Panc1 (cell line): ENCODE results near the gene SCN3B. TPM values are rescaled to one million over a fixed set of nuclear protein-coding genes. Genes with fewer than 3 reads are reported as not detected.

Experiments
- ATAC-seq: fragments of 200-7000 bp; cut with Tn5 transposase; 2 replicates; pipeline ENCODE4 v1.9.1; 2020; ENCODE audit warnings: mild to moderate bottlenecking, moderate library complexity
- BruUV-seq: library from RNA; stranded (reverse); fragments of 400-500 nt; replicated peaks from 2 replicates; lab custom pipeline; 2021; lab: Mats Ljungman, UMichigan
- CTCF ChIA-PET: fragments of 300-600 bp; sonication (Branson Sonifier 250); formaldehyde crosslinking; loops from one replicate; lab custom pipeline; 2022; ENCODE audit warnings: antibody characterized with exemption; lab: Charles Lee
- POLR2A ChIA-PET: fragments of 300-600 bp; sonication (Branson Sonifier 250); formaldehyde crosslinking; loops from one replicate; lab custom pipeline; 2022; ENCODE audit warnings: antibody characterized with exemption; lab: Charles Lee
- DNase-seq: peaks from one replicate; pipeline ENCODE4 v3.0.0-alpha.2; 2010; ENCODE audit warnings: low read depth, low spot score
- H3K27ac ChIP-seq: 2 replicates; pipeline ENCODE4 v1.5.1; 2011; ENCODE audit warnings: mild to moderate bottlenecking, low read length, inconsistent platforms
- H3K27me3 ChIP-seq: fragments of 200-500 bp; sonication (Bioruptor generic); 2 replicates; pipeline ENCODE4 v1.6.0; 2014; ENCODE audit warnings: low read length, inconsistent platforms; ENCODE audit not compliant: control insufficient read depth, insufficient read depth
- H3K36me3 ChIP-seq: fragments of 200-500 bp; sonication (Bioruptor generic); 2 replicates; pipeline ENCODE4 v1.5.1; 2014; ENCODE audit warnings: inconsistent platforms, mild to moderate bottlenecking, low read length, moderate library complexity; ENCODE audit not compliant: control insufficient read depth, insufficient read depth
- H3K4me1 ChIP-seq: 2 replicates; pipeline ENCODE4 v1.5.1; 2011; ENCODE audit warnings: inconsistent platforms, mild to moderate bottlenecking, low read length, moderate library complexity; ENCODE audit not compliant: control insufficient read depth, insufficient read depth
- H3K4me3 ChIP-seq, 2 experiments: 2 replicates each; pipeline ENCODE4 v1.5.1; 2011 to 2012; ENCODE audit warnings: low read depth in 2 of 2, low read length in 2 of 2, mild to moderate bottlenecking in 2 of 2, inconsistent platforms in 1 of 2, moderate library complexity in 1 of 2
- H3K9me3 ChIP-seq: fragments of 200-500 bp; sonication (Bioruptor generic); 2 replicates; pipeline ENCODE4 v1.5.1; 2014; ENCODE audit warnings: low read depth, mild to moderate bottlenecking, inconsistent platforms, low read length, moderate library complexity; ENCODE audit not compliant: control insufficient read depth, insufficient read depth
- POLR2AphosphoS5 ChIP-seq: IDR thresholded peaks from 2 replicates; pipeline ENCODE4 v1.6.1; 2012; ENCODE audit warnings: mild to moderate bottlenecking, low read depth, low read length, moderate library complexity
- SIN3A ChIP-seq: IDR thresholded peaks from 2 replicates; pipeline ENCODE4 v1.6.1; 2012; ENCODE audit warnings: low read depth, mild to moderate bottlenecking, low read length, moderate library complexity, borderline replicate concordance; ENCODE audit not compliant: insufficient read depth
- TCF7L2 ChIP-seq: IDR thresholded peaks from 2 replicates; pipeline ENCODE4 v1.6.1; 2011; ENCODE audit warnings: mild to moderate bottlenecking, low read depth, low read length, inconsistent platforms
- in situ Hi-C: cut with HindIII; loops from 2 replicates; pipeline ENCODE4 v1.10.0; 2016; ENCODE audit warnings: low sequenced_read_pairs, low pct_unique_long_range_greater_than_20kb
- intact Hi-C: fragments of 100-400 bp; cut with micrococcal nuclease; formaldehyde crosslinking; loops from one replicate; pipeline ENCODE4 v1.10.0; 2022; ENCODE audit not compliant: unreplicated experiment
- total RNA-seq: library from RNA; stranded (reverse); gene quantifications from one replicate; pipeline ENCODE4 v1.2.1, GENCODE V29; 2021; ENCODE audit not compliant: unreplicated experiment
- TF ChIP-seq, protein P1 (sequence below): fragments of 450-650 bp; IDR thresholded peaks from 2 replicates; pipeline ENCODE4 v1.5.1; 2017; ENCODE audit warnings: mild to moderate bottlenecking
- TF ChIP-seq, protein P2 (sequence below), 2 experiments: IDR thresholded peaks; 2 replicates each; pipeline ENCODE4 v1.6.1; 2011 to 2012; ENCODE audit warnings: low read depth in 2 of 2, control low read depth in 1 of 2, low read length in 1 of 2, mild to moderate bottlenecking in 1 of 2, moderate library complexity in 1 of 2; ENCODE audit not compliant: insufficient read depth in 1 of 2

The SCN3B gene
- total RNA-seq, 1 experiment from 2014 or later = 0.10 TPM

DNA sequence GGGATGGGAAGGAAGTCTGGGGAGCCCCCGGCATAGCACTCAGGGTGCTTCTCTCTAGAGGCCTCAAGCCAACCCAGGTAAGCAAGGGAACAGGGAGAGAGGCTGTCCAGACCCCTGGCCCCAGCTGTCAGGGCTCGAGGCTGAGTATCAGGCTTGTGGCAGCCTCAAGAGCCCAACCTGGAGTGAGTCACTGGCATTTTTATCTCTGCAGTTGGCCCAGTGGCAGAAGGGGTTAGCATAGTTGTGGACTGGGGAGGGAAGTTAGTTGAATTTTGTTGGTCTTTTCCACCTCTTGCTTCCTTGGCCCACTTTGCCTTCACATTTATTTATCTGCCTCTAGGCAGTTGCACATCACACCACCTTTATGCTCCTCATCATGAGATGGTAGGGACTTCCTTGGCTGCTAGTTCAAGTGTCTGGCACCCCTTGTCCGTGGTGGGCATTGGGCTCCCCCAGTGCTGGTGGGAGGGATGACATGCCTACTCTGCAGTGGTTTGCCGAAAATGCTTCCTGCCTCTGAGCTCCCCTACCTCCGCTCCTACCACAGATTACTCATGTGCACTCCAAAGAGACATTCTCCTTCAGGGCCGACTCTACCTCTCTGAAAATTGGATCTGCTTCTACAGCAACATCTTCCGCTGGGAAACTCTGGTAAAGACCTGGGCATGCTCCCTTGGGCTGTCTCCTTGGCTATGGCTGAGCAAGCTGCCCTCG is 60.1 kb downstream of the SCN3B start:
- ChIA-PET POLR2A (no interaction called here), CTCF (no interaction called here)
- no peak for ATAC-seq
- in situ Hi-C loops (no loop called here), intact Hi-C loops (no loop called here)
- DNase-seq = no peak
- no peak overlapping the region for H3K4me3 ChIP-seq
- no peak overlapping the region for H3K27ac ChIP-seq
- H3K36me3 ChIP-seq = no peaks in the 10 kb centered on the region
- H3K27me3 ChIP-seq = peaks cover 4% of the 10 kb centered on the region; the same call in 1 of the 2 replicates
- TF ChIP-seq TCF7L2 (no peak), SIN3A (no peak), POLR2AphosphoS5 (no peak)
- TF ChIP-seq, protein P1, sequence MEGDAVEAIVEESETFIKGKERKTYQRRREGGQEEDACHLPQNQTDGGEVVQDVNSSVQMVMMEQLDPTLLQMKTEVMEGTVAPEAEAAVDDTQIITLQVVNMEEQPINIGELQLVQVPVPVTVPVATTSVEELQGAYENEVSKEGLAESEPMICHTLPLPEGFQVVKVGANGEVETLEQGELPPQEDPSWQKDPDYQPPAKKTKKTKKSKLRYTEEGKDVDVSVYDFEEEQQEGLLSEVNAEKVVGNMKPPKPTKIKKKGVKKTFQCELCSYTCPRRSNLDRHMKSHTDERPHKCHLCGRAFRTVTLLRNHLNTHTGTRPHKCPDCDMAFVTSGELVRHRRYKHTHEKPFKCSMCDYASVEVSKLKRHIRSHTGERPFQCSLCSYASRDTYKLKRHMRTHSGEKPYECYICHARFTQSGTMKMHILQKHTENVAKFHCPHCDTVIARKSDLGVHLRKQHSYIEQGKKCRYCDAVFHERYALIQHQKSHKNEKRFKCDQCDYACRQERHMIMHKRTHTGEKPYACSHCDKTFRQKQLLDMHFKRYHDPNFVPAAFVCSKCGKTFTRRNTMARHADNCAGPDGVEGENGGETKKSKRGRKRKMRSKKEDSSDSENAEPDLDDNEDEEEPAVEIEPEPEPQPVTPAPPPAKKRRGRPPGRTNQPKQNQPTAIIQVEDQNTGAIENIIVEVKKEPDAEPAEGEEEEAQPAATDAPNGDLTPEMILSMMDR = no peak
- TF ChIP-seq, protein P2, sequence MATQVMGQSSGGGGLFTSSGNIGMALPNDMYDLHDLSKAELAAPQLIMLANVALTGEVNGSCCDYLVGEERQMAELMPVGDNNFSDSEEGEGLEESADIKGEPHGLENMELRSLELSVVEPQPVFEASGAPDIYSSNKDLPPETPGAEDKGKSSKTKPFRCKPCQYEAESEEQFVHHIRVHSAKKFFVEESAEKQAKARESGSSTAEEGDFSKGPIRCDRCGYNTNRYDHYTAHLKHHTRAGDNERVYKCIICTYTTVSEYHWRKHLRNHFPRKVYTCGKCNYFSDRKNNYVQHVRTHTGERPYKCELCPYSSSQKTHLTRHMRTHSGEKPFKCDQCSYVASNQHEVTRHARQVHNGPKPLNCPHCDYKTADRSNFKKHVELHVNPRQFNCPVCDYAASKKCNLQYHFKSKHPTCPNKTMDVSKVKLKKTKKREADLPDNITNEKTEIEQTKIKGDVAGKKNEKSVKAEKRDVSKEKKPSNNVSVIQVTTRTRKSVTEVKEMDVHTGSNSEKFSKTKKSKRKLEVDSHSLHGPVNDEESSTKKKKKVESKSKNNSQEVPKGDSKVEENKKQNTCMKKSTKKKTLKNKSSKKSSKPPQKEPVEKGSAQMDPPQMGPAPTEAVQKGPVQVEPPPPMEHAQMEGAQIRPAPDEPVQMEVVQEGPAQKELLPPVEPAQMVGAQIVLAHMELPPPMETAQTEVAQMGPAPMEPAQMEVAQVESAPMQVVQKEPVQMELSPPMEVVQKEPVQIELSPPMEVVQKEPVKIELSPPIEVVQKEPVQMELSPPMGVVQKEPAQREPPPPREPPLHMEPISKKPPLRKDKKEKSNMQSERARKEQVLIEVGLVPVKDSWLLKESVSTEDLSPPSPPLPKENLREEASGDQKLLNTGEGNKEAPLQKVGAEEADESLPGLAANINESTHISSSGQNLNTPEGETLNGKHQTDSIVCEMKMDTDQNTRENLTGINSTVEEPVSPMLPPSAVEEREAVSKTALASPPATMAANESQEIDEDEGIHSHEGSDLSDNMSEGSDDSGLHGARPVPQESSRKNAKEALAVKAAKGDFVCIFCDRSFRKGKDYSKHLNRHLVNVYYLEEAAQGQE (IDR thresholded peaks at IDR 0.05; ENCODE audit: insufficient read depth in 1 of 2, low read depth in 2 of 2, low read length in 1 of 2) = no peak
- H3K9me3 ChIP-seq = no peaks in the 10 kb centered on the region
- BruUV-seq = no TSS peak
- H3K4me1 ChIP-seq = no peaks in the 10 kb centered on the region

DNA sequence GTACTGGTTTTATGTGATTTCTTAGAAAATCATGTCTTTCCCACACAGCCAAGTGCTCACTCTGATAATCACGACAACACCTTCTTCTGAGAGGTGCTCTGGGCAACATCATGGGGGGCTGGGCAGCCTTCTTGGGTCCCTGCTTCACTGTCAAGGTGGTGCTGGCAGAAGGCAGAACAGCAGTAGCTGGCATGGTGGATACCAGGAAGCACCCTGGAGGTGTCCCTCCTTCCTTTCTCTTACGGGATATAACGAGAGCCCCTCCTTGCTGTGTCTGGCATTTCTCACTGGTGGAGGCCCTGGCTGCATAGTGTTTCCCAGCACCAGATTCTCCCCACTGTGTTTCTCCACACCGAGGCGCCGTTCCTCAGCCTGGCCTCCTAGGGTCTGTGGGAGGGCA is 60.9 kb downstream of the SCN3B start:
- Histone ChIP-seq H3K36me3 (no peaks in the 10 kb centered on the region), H3K27ac (no peak overlapping the region), H3K9me3 (no peaks in the 10 kb centered on the region), H3K4me1 (no peaks in the 10 kb centered on the region), H3K27me3 (peaks cover 4% of the 10 kb centered on the region; the same call in 1 of the 2 replicates), H3K4me3 (no peak overlapping the region)
- in situ Hi-C loops = no loop called here
- ChIA-PET CTCF (no interaction called here), POLR2A (no interaction called here)
- no TSS peak for BruUV-seq
- DNase-seq = no peak
- no peak for ATAC-seq
- intact Hi-C loops = no loop called here
- no peak for TF ChIP-seq TCF7L2
- TF ChIP-seq, protein P1 = no peak
- no peak for TF ChIP-seq SIN3A
- TF ChIP-seq, protein P2 (IDR thresholded peaks at IDR 0.05; ENCODE audit: insufficient read depth in 1 of 2, low read depth in 2 of 2, low read length in 1 of 2) = no peak
- no peak for TF ChIP-seq POLR2AphosphoS5
